K562 (cell line): ENCODE data around the gene KBTBD12. TPM values are rescaled to one million over a fixed set of nuclear protein-coding genes. Genes with fewer than 3 reads are reported as not detected.

Source experiments
- DDX20 ChIP-seq: fragments of 450-650 bp; IDR thresholded peaks from 2 replicates; pipeline ENCODE4 v1.6.1; 2016; ENCODE audit warnings: missing genetic modification characterization, low read depth, mild to moderate bottlenecking, missing compliant biosample characterization, moderate library complexity
- IRF2 ChIP-seq: sonication (generic); formaldehyde crosslinking; IDR thresholded peaks from 2 replicates; pipeline ENCODE4 v1.8.1; 2022; ENCODE audit warnings: mild to moderate bottlenecking, missing genetic modification reagents
- NFE2 ChIP-seq: IDR thresholded peaks from 2 replicates; pipeline ENCODE4 v1.6.1; 2014; ENCODE audit warnings: antibody characterized with exemption, low read depth
- SLC30A9 ChIP-seq: fragments of 250-450 bp; sonication (Bioruptor Pico); IDR thresholded peaks from 2 replicates; pipeline ENCODE4 v1.8.0; 2022; ENCODE audit warnings: mild to moderate bottlenecking, moderate library complexity
- SRSF1 ChIP-seq: fragments of 200-400 bp; formaldehyde crosslinking; IDR thresholded peaks from 2 replicates; pipeline ENCODE4 v1.6.1; 2017; ENCODE audit warnings: mild to moderate bottlenecking, low read depth, low read length, moderate library complexity
- ZEB2 ChIP-seq: fragments of 450-650 bp; IDR thresholded peaks from 2 replicates; pipeline ENCODE4 v1.6.1; 2016
- ZNF778 ChIP-seq: fragments of 450-650 bp; formaldehyde crosslinking; IDR thresholded peaks from 2 replicates; pipeline ENCODE4 v1.4.0; 2020; ENCODE audit warnings: mild to moderate bottlenecking, moderate library complexity
- ZNF785 ChIP-seq: fragments of 250-450 bp; sonication (Bioruptor Pico); IDR thresholded peaks from 2 replicates; pipeline ENCODE4 v1.4.0; 2020; ENCODE audit warnings: mild to moderate bottlenecking
- polyA plus RNA-seq, 8 experiments: library from polyadenylated mRNA; depleted of rRNA in 4 of 8; stranded (reverse) in 5 of 8; unstranded in 3 of 8; fragments of >200 nt; fragmentation: Nextera tagmentation in 2 of 8; fragmentation: Illumina TruSeq in 1 of 8; extraction: Ambion mirVana in 2 of 8; extraction: Trizol in 1 of 8; gene quantifications; 2 replicates each; pipeline versions ENCODE4 v1.2.1 to v1.2.3, GENCODE V29; 2011 to 2014; ENCODE audit warnings: inconsistent platforms in 1 of 8, missing spikeins in 1 of 8
- total RNA-seq, 7 experiments: library from RNA; depleted of rRNA in 6 of 7; stranded (reverse); fragments of >200 nt in 6 of 7; fragmentation: Illumina TruSeq in 2 of 7; extraction: Trizol in 2 of 7; gene quantifications; 2 replicates each; pipeline versions ENCODE4 v1.2.1 to v1.2.3, GENCODE V29; 2011 to 2021; ENCODE audit warnings: low replicate concordance in 1 of 7
- TF ChIP-seq, protein P1 (sequence below): fragments of 250-450 bp; sonication (Bioruptor Pico); IDR thresholded peaks from 2 replicates; pipeline ENCODE4 v1.4.0; 2020
- TF ChIP-seq, protein P2 (sequence below): fragments of 250-450 bp; sonication (Bioruptor Pico); IDR thresholded peaks from 2 replicates; pipeline ENCODE4 v1.8.0; 2021; ENCODE audit warnings: borderline replicate concordance, mild to moderate bottlenecking, moderate library complexity; ENCODE audit not compliant: poor library complexity, severe bottlenecking
- TF ChIP-seq, protein P3 (sequence below): sonication (generic); formaldehyde crosslinking; IDR thresholded peaks from 2 replicates; pipeline ENCODE4 v1.8.0; 2023; ENCODE audit warnings: mild to moderate bottlenecking, missing genetic modification reagents
- TF ChIP-seq, protein P4 (sequence below): fragments of 250-450 bp; sonication (Bioruptor Pico); IDR thresholded peaks from 2 replicates; pipeline ENCODE4 v1.5.1; 2021; ENCODE audit warnings: mild to moderate bottlenecking
- TF ChIP-seq, protein P5 (sequence below): sonication (generic); formaldehyde crosslinking; IDR thresholded peaks from 2 replicates; pipeline ENCODE4 v1.8.1; 2023; ENCODE audit warnings: mild to moderate bottlenecking, missing genetic modification reagents

The KBTBD12 gene
- total and polyA plus RNA-seq, 9 of the 15 experiments (the other 6 are each of a cell fraction or from before 2014, with no cell fraction given), result not detected

DNA sequence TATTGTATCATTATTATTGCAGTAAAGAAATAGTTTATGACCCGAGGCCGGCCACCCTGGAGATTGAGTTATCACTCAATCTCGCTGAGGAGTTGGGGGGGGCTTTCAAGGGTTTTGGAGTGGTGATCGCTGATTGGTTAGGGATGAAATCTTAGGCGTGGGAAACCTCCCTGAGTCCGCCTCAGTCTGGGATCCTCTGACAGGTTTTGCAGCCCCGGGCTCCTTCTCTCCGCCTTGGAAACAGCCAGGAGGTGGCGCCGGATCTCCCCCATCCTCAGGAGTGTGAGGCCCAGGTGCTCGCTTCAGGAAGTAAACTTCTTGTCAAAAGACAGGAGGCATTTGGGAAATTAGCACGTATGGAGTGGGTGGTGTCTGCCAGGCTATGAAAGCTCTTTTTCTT lies 96.1 kb downstream of the KBTBD12 start (continued):
- TF ChIP-seq, protein P1, sequence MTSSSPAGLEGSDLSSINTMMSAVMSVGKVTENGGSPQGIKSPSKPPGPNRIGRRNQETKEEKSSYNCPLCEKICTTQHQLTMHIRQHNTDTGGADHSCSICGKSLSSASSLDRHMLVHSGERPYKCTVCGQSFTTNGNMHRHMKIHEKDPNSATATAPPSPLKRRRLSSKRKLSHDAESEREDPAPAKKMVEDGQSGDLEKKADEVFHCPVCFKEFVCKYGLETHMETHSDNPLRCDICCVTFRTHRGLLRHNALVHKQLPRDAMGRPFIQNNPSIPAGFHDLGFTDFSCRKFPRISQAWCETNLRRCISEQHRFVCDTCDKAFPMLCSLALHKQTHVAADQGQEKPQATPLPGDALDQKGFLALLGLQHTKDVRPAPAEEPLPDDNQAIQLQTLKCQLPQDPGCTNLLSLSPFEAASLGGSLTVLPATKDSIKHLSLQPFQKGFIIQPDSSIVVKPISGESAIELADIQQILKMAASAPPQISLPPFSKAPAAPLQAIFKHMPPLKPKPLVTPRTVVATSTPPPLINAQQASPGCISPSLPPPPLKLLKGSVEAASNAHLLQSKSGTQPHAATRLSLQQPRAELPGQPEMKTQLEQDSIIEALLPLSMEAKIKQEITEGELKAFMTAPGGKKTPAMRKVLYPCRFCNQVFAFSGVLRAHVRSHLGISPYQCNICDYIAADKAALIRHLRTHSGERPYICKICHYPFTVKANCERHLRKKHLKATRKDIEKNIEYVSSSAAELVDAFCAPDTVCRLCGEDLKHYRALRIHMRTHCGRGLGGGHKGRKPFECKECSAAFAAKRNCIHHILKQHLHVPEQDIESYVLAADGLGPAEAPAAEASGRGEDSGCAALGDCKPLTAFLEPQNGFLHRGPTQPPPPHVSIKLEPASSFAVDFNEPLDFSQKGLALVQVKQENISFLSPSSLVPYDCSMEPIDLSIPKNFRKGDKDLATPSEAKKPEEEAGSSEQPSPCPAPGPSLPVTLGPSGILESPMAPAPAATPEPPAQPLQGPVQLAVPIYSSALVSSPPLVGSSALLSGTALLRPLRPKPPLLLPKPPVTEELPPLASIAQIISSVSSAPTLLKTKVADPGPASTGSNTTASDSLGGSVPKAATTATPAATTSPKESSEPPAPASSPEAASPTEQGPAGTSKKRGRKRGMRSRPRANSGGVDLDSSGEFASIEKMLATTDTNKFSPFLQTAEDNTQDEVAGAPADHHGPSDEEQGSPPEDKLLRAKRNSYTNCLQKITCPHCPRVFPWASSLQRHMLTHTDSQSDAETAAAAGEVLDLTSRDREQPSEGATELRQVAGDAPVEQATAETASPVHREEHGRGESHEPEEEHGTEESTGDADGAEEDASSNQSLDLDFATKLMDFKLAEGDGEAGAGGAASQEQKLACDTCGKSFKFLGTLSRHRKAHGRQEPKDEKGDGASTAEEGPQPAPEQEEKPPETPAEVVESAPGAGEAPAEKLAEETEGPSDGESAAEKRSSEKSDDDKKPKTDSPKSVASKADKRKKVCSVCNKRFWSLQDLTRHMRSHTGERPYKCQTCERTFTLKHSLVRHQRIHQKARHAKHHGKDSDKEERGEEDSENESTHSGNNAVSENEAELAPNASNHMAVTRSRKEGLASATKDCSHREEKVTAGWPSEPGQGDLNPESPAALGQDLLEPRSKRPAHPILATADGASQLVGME (CRISPR knock-in tag), result no peak
- TF ChIP-seq, protein P2, sequence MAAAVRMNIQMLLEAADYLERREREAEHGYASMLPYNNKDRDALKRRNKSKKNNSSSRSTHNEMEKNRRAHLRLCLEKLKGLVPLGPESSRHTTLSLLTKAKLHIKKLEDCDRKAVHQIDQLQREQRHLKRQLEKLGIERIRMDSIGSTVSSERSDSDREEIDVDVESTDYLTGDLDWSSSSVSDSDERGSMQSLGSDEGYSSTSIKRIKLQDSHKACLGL (CRISPR knock-in tag), result no peak
- TF ChIP-seq ZNF778 (CRISPR knock-in tag), result no peak
- TF ChIP-seq ZNF785 (CRISPR knock-in tag), result no peak
- no peak for TF ChIP-seq IRF2 (CRISPR knock-in tag)
- TF ChIP-seq SLC30A9 (CRISPR knock-in tag), result no peak
- 0 out of 2 replicates have a peak, but pooled peaks have one; percentile 37 for TF ChIP-seq ZEB2
- TF ChIP-seq, protein P3, sequence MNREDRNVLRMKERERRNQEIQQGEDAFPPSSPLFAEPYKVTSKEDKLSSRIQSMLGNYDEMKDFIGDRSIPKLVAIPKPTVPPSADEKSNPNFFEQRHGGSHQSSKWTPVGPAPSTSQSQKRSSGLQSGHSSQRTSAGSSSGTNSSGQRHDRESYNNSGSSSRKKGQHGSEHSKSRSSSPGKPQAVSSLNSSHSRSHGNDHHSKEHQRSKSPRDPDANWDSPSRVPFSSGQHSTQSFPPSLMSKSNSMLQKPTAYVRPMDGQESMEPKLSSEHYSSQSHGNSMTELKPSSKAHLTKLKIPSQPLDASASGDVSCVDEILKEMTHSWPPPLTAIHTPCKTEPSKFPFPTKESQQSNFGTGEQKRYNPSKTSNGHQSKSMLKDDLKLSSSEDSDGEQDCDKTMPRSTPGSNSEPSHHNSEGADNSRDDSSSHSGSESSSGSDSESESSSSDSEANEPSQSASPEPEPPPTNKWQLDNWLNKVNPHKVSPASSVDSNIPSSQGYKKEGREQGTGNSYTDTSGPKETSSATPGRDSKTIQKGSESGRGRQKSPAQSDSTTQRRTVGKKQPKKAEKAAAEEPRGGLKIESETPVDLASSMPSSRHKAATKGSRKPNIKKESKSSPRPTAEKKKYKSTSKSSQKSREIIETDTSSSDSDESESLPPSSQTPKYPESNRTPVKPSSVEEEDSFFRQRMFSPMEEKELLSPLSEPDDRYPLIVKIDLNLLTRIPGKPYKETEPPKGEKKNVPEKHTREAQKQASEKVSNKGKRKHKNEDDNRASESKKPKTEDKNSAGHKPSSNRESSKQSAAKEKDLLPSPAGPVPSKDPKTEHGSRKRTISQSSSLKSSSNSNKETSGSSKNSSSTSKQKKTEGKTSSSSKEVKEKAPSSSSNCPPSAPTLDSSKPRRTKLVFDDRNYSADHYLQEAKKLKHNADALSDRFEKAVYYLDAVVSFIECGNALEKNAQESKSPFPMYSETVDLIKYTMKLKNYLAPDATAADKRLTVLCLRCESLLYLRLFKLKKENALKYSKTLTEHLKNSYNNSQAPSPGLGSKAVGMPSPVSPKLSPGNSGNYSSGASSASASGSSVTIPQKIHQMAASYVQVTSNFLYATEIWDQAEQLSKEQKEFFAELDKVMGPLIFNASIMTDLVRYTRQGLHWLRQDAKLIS, result no peak
- TF ChIP-seq, protein P4, sequence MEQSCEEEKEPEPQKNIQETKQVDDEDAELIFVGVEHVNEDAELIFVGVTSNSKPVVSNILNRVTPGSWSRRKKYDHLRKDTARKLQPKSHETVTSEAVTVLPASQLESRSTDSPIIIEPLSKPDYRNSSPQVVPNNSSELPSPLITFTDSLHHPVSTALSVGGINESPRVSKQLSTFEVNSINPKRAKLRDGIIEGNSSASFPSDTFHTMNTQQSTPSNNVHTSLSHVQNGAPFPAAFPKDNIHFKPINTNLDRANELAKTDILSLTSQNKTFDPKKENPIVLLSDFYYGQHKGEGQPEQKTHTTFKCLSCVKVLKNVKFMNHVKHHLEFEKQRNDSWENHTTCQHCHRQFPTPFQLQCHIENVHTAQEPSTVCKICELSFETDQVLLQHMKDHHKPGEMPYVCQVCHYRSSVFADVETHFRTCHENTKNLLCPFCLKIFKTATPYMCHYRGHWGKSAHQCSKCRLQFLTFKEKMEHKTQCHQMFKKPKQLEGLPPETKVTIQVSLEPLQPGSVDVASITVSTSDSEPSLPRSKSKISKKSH (CRISPR knock-in tag), result no peak
- TF ChIP-seq NFE2, result no peak
- TF ChIP-seq, protein P5, sequence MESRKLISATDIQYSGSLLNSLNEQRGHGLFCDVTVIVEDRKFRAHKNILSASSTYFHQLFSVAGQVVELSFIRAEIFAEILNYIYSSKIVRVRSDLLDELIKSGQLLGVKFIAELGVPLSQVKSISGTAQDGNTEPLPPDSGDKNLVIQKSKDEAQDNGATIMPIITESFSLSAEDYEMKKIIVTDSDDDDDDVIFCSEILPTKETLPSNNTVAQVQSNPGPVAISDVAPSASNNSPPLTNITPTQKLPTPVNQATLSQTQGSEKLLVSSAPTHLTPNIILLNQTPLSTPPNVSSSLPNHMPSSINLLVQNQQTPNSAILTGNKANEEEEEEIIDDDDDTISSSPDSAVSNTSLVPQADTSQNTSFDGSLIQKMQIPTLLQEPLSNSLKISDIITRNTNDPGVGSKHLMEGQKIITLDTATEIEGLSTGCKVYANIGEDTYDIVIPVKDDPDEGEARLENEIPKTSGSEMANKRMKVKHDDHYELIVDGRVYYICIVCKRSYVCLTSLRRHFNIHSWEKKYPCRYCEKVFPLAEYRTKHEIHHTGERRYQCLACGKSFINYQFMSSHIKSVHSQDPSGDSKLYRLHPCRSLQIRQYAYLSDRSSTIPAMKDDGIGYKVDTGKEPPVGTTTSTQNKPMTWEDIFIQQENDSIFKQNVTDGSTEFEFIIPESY, result no peak
- TF ChIP-seq DDX20, result no peak
- TF ChIP-seq SRSF1, result no peak
